MCF 10A (cell line): ENCODE measurements around the gene LMAN2L. TPM values are rescaled to one million over a fixed set of nuclear protein-coding genes. Genes with fewer than 3 reads are reported as not detected.
A peak's percentile ranks its signal among the peaks of the same experiment; 100 is the strongest.

Experiments
- BruUV-seq: library from RNA; stranded (reverse); fragments of 400-500 nt; replicated peaks from 2 replicates; lab custom pipeline; 2021; lab: Mats Ljungman, UMichigan
- CTCF ChIA-PET: fragments of 300-600 bp; sonication (Branson Sonifier 250); formaldehyde crosslinking; extraction: SDS; loops from one replicate; lab custom pipeline; 2021; ENCODE audit warnings: antibody characterized with exemption, inconsistent platforms; lab: Yijun Ruan, JAX
- POLR2A ChIA-PET: fragments of 300-600, 350-650 bp; sonication (Branson Sonifier 250); formaldehyde crosslinking; extraction: SDS; loops from one replicate; lab custom pipeline; 2020; ENCODE audit warnings: antibody characterized with exemption, inconsistent platforms; lab: Yijun Ruan, JAX
- DNase-seq: peaks from one replicate; pipeline ENCODE4 v3.0.0-alpha.2; 2018; ENCODE audit not compliant: unreplicated experiment
- H3K27ac Mint-ChIP-seq: one replicate; pipeline ENCODE4 v1.8.0; 2022; ENCODE audit warnings: mild to moderate bottlenecking, low read depth, mixed read lengths; ENCODE audit not compliant: unreplicated experiment
- H3K27me3 Mint-ChIP-seq: one replicate; pipeline ENCODE4 v1.8.0; 2022; ENCODE audit warnings: mixed read lengths; ENCODE audit not compliant: insufficient read depth, unreplicated experiment
- H3K36me3 Mint-ChIP-seq: one replicate; pipeline ENCODE4 v1.8.0; 2022; ENCODE audit warnings: mild to moderate bottlenecking, moderate library complexity, mixed read lengths; ENCODE audit not compliant: insufficient read depth, unreplicated experiment
- H3K4me1 Mint-ChIP-seq: one replicate; pipeline ENCODE4 v1.8.0; 2022; ENCODE audit warnings: mixed read lengths; ENCODE audit not compliant: insufficient read depth, unreplicated experiment
- H3K4me3 Mint-ChIP-seq: one replicate; pipeline ENCODE4 v1.8.0; 2022; ENCODE audit warnings: mild to moderate bottlenecking, moderate library complexity, mixed read lengths; ENCODE audit not compliant: unreplicated experiment
- H3K9me3 Mint-ChIP-seq: one replicate; pipeline ENCODE4 v1.8.0; 2022; ENCODE audit warnings: mixed read lengths; ENCODE audit not compliant: unreplicated experiment
- intact Hi-C: fragments of 100-400 bp; cut with micrococcal nuclease; formaldehyde crosslinking; loops from 2 replicates; pipeline ENCODE4 v1.14.1; 2022
- total RNA-seq: library from RNA; stranded (reverse); gene quantifications from 2 replicates; pipeline ENCODE4 v1.2.3, GENCODE V29; 2022
- TF ChIP-seq, protein P1 (sequence below): fragments of 200-600 bp; IDR thresholded peaks from one replicate; pipeline ENCODE4 v1.8.0; 2022; ENCODE audit warnings: antibody characterized with exemption, mild to moderate bottlenecking; ENCODE audit not compliant: unreplicated experiment

The LMAN2L gene
- total RNA-seq, 1 experiment from 2014 or later: 6.5 TPM

GRCh38 chr2:96760036-96760985 lies 20.4 kb upstream of the LMAN2L start, which contains the start of gene CNNM4:
CNNM4 (plus strand) TSS chr2:96760902; CDS start chr2:96761000, 98 bp downstream.
- intact Hi-C loops: loop anchor here (1.0 to 2.0 kb wide), 2 partner anchors 20 to 41 kb away; partner anchors contain the start of gene LMAN2L
- peaks cover 22% of the 10 kb centered on the region for H3K4me1 Mint-ChIP-seq
- BruUV-seq: no TSS peak

GRCh38 chr2:96759548-96759947 lies 19.7 kb upstream of the LMAN2L start:
- TF ChIP-seq, protein P1, sequence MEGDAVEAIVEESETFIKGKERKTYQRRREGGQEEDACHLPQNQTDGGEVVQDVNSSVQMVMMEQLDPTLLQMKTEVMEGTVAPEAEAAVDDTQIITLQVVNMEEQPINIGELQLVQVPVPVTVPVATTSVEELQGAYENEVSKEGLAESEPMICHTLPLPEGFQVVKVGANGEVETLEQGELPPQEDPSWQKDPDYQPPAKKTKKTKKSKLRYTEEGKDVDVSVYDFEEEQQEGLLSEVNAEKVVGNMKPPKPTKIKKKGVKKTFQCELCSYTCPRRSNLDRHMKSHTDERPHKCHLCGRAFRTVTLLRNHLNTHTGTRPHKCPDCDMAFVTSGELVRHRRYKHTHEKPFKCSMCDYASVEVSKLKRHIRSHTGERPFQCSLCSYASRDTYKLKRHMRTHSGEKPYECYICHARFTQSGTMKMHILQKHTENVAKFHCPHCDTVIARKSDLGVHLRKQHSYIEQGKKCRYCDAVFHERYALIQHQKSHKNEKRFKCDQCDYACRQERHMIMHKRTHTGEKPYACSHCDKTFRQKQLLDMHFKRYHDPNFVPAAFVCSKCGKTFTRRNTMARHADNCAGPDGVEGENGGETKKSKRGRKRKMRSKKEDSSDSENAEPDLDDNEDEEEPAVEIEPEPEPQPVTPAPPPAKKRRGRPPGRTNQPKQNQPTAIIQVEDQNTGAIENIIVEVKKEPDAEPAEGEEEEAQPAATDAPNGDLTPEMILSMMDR: no peak
- Mint-ChIP-seq H3K4me3 (no peak overlapping the region), H3K9me3 (no peaks in the 10 kb centered on the region), H3K36me3 (no peaks in the 10 kb centered on the region), H3K27ac (no peak overlapping the region), H3K27me3 (no peaks in the 10 kb centered on the region), H3K4me1 (peaks cover 22% of the 10 kb centered on the region)
- ChIA-PET CTCF (interaction anchor here (0.6 to 1.4 kb wide), 4 partner anchors 17 to 226 kb away, joined by 3 to 5 read pairs (median 4); no protein-coding TSS in a partner anchor), POLR2A (interaction anchor here (1.1 to 2.5 kb wide), 3 partner anchors 19 to 122 kb away, joined by 3 to 8 read pairs (median 4); partner anchors contain the start of gene LMAN2L)
- intact Hi-C loops: no loop called here
- no peak for DNase-seq
- BruUV-seq: no TSS peak

More at GRCh38 chr2:96760036-96760985, 20.4 kb upstream of the LMAN2L start, which contains the start of gene CNNM4:
- TF ChIP-seq, protein P1: no peak
- POLR2A ChIA-PET: interaction anchor here (0.6 to 3.7 kb wide), 12 partner anchors 11 to 429 kb away, joined by 3 to 24 read pairs (median 4); partner anchors contain the start of genes KANSL3, LMAN2L and SEMA4C
- H3K4me3 Mint-ChIP-seq: peak within 1 kb of the TSS; percentile 69
- no peaks in the 10 kb centered on the region for H3K9me3 Mint-ChIP-seq
- no peaks in the 10 kb centered on the region for H3K27me3 Mint-ChIP-seq
- CTCF ChIA-PET: interaction anchor here (0.6 to 5.9 kb wide), 17 partner anchors 9 to 226 kb away, joined by 3 to 40 read pairs (median 5); no protein-coding TSS in a partner anchor
- H3K27ac Mint-ChIP-seq: peak within 1 kb of the TSS; percentile 35
- peak; percentile 93 for DNase-seq
- no peaks in the 10 kb centered on the region for H3K36me3 Mint-ChIP-seq

- CTCF ChIA-PET: interaction anchor here (0.7 to 1.2 kb wide), 4 partner anchors 18 to 146 kb away, joined by 3 to 7 read pairs (median 3); no protein-coding TSS in a partner anchor
Observed at GRCh38 chr2:96758987-96759386, 19.1 kb upstream of the LMAN2L start.

More at GRCh38 chr2:96758987-96759386, 19.1 kb upstream of the LMAN2L start:
- BruUV-seq: no TSS peak
- Mint-ChIP-seq H3K27me3 (no peaks in the 10 kb centered on the region), H3K4me1 (peaks cover 22% of the 10 kb centered on the region), H3K27ac (no peak overlapping the region), H3K4me3 (no peak overlapping the region), H3K36me3 (no peaks in the 10 kb centered on the region), H3K9me3 (no peaks in the 10 kb centered on the region)
- DNase-seq: no peak
- POLR2A ChIA-PET: interaction anchor here (0.7 to 2.5 kb wide), 4 partner anchors 19 to 142 kb away, joined by 3 to 8 read pairs (median 6); partner anchors contain the start of gene LMAN2L
- intact Hi-C loops: no loop called here
- TF ChIP-seq, protein P1: no peak
